Kidney epithelial cell (primary cell): Measurements from ENCODE around the gene OMG. TPM values are rescaled to one million over a fixed set of nuclear protein-coding genes. Genes with fewer than 3 reads are reported as not detected.

ENCODE experiments used
- DNase-seq: peaks from one replicate; pipeline ENCODE4 v3.0.0-alpha.2; 2010; ENCODE audit warnings: low read depth
- H3K27me3 ChIP-seq: 2 replicates; pipeline ENCODE4 v1.6.0; 2011; ENCODE audit warnings: low read length; ENCODE audit not compliant: control insufficient read depth, insufficient read depth
- H3K36me3 ChIP-seq: 2 replicates; pipeline ENCODE4 v1.5.1; 2011; ENCODE audit warnings: low read length; ENCODE audit not compliant: control insufficient read depth, insufficient read depth
- H3K4me3 ChIP-seq: 2 replicates; pipeline ENCODE4 v1.5.1; 2011; ENCODE audit warnings: low read depth, mild to moderate bottlenecking, control low read depth, low read length
- CTCF ChIP-seq: IDR thresholded peaks from 2 replicates; pipeline ENCODE4 v1.5.1; 2011; ENCODE audit warnings: mild to moderate bottlenecking, moderate library complexity, low read length, control low read depth, inconsistent platforms; ENCODE audit not compliant: insufficient read depth, poor library complexity, severe bottlenecking
- total RNA-seq: library from RNA; depleted of rRNA; stranded (reverse); fragments of >200 nt; gene quantifications from 2 replicates; pipeline ENCODE4 v1.2.3, GENCODE V29; 2015

Gene OMG
- total RNA-seq, 1 donor from 2014 or later: not detected

GRCh38 chr17:31310260-31310659, 13.2 kb upstream of the OMG start:
- H3K4me3 ChIP-seq: no peak overlapping the region
- TF ChIP-seq CTCF: no peak
- H3K27me3 ChIP-seq: no peaks in the 10 kb centered on the region
- no peaks in the 10 kb centered on the region for H3K36me3 ChIP-seq
- DNase-seq: no peak

- TF ChIP-seq CTCF: no peak
- no peak overlapping the region for H3K4me3 ChIP-seq
- no peaks in the 10 kb centered on the region for H3K27me3 ChIP-seq
- no peaks in the 10 kb centered on the region for H3K36me3 ChIP-seq
- DNase-seq: no peak
These were observed 12.5 kb upstream of the OMG start for GRCh38 chr17:31309556-31309955.

GRCh38 chr17:31308372-31309334, 11.6 kb upstream of the OMG start:
- Histone ChIP-seq H3K36me3 (no peaks in the 10 kb centered on the region), H3K4me3 (no peak overlapping the region), H3K27me3 (no peaks in the 10 kb centered on the region)
- TF ChIP-seq CTCF: no peak
- no peak for DNase-seq

GRCh38 chr17:31307640-31308039, 10.6 kb upstream of the OMG start:
- no peak for DNase-seq
- Histone ChIP-seq H3K27me3 (no peaks in the 10 kb centered on the region), H3K4me3 (no peak overlapping the region), H3K36me3 (no peaks in the 10 kb centered on the region)
- no peak for TF ChIP-seq CTCF

GRCh38 chr17:31299624-31300023, 2.6 kb upstream of the OMG start:
- H3K36me3 ChIP-seq: no peaks in the 10 kb centered on the region
- no peak for DNase-seq
- no peak overlapping the region for H3K4me3 ChIP-seq
- no peak for TF ChIP-seq CTCF
- no peaks in the 10 kb centered on the region for H3K27me3 ChIP-seq
